Femur (tissue), 1 donor: Measurements from ENCODE around the gene LRRC73.
"Not testable (repeated sequence)": the region's sequence is repeated elsewhere in the genome, so short reads cannot be mapped to it uniquely, and the experiment has no call there.

ENCODE experiments used
- DNase-seq: peaks from one replicate; pipeline ENCODE4 v3.0.0-alpha.2; 2017

The LRRC73 gene

DNA sequence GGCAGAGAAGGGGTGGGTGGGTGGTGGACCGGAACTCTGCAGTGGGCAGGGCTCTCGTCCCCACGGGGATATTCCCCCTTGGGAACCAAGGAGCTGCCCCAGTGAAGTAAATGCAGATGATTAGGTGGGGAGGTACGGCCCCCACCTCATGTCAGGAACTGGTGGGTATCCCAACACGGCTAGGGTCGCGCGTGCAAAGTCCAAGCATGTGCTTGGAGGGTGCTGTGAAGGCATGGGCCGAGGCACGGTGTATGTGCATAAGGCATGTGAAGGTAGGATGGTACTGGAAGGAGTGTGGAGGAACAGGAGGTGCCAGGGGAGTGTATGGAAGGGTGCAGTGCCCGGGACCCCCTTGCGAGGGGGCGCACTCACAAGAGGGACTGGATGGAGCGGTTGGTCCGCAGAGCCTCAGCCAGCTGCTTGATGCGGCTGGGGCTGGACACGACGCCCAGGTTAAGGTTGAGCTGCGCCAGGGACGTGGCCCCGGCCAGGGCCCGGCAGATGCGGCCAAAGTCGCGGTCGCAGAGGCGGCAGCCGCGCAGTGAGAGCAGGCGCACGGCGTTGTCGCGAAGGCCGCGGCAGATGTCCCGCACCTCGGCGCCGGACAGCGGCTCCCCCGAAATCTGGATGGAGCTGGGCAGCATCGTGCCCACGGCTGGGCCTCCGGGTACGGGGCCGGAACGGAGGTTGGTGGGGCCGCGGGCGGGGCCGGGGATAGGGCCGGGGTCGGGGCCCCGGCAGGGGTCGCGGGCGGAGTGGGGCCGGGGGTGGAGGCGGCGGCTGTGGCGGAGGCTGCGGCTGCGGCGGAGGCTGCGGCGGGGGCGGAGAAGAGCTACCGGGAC lies 783 bp downstream of the LRRC73 start:
- no peak for DNase-seq

DNA sequence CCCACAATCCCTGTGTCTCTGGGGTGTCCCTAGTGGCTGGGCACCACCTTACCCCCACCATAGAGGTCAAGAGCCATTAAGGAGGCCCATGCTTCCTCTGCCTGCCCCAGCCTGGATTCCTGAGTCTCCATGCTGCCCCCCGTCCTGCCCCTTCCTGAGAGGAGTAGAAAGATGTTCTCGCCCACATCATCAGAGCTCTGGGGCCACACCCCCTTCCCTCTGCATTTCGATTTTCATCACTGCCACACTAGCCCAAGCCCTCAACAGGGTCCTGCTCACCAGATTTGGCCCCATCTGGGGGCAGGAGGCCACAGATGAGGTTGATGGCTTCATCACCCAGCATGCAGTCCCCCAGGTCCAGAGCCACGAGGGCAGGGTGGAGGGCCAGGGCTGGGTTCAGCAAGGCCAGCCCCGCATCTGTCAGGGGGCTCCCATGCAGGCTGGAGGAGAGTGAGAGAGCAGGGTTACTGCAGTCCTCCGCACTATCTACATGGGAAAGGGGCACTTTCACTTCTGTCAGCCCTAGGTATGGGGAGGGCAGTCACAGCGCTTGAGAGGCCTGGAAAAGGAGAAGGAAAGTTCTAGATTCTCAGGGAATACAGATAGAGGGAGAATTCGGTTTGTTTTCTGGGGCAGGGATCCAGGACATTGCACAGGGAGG lies 1.5 kb downstream of the LRRC73 start:
- DNase-seq: no peak

DNA sequence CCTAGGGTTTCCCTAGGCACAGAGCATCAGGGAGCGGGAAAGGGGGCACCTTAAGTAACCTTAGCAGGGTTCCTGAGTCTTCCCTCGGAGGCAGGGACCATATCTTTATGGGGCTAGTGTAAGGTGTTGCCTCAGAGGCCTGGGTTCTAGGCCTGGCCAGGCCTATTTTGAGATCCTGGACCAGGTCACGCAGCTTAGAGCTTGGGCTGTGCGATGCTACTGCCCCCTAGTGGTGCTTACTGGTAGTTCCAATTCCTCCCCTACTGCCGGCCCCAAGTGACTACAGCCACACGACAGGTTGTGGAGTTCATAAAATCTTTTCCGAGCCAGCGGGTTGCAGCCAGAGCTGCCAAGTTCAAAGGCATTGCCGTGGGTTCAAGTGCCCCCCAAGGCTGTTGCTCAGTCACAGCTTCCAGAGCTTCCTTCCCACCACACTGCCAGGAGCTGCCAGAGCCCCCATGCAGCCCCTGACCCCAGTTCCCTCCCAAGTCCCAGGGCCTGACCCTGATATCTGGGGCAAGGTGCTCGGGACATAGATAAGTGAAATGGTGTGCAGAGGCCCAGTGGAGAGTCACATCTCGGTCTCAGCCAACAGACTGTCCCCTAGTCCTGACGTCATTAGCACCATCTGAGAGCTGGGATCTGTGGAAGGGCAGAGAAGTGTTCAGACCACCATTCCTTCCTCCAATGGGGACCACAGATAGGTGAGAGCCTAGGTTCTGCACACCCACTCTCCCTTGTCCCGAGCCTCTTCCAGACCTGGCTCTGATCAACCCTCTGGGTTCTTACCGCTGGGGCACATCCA lies 3.3 kb downstream of the LRRC73 start:
- DNase-seq: peak; percentile 88

DNA sequence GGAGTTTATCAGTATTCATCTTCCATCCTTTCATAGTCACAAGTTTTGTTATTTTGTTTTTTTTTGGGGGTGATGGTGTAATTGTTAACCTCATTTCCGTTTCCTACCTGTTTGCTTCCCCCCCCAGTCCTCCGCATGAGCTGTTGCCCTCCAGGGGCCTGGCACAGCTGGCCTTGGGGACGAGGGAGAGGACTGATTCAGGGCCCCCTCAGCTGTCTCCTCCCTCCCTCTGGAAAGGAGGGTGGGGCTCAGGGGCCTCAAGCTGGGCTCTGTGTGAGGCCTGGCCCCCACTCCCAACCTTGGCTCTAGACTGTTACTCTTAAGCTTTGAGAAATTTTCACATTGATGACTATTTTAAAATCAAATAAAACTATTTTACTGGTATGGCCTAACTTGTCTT lies 4.0 kb downstream of the LRRC73 start:
- DNase-seq: no peak

DNA sequence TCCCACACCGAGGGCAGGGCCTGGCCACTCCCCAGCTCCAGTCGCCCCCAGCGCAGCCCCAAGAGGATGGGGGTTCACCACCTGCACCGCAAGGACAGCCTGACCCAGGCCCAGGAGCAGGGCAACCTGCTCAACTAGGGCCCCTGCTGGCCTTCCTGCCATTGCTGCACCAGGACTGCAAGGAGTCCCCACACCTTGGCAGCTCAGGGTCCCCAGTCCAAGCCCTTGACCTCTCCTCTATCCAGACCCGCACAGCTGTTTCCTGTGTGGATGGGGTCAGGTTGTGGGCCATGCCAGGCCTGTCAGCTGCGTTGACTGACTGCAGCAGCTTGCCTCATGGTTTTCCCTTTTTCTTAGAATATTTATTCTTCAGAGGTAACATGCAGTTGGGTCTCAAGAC lies 4.4 kb downstream of the LRRC73 start:
- no peak for DNase-seq

DNA sequence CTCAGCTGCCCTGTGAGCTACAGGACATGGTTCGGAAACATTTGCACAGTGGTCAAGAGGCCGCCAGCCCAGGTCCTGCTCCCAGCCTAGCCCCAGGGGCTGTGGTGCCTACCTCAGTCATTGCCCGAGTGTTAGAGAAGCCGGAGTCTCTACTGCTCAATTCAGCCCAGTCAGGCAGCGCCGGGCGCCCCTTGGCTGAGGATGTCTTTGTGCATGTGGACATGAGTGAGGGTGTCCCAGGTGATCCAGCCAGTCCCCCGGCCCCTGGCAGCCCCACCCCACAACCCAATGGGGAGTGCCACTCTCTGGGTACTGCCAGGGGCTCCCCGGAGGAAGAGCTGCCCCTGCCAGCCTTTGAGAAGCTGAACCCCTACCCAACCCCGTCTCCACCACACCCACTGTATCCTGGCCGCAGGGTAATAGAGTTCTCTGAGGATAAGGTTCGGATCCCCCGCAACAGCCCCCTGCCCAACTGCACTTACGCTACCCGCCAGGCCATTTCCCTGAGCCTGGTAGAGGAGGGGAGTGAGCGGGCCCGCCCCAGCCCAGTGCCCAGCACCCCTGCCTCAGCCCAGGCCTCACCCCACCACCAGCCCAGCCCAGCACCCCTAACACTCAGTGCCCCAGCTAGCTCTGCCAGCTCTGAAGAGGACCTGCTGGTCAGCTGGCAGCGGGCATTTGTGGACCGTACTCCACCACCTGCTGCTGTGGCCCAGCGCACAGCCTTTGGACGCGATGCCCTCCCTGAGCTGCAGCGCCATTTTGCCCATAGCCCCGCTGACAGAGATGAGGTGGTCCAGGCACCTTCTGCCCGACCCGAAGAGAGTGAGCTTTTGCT lies 5.2 kb downstream of the LRRC73 start:
- no peak for DNase-seq

DNA sequence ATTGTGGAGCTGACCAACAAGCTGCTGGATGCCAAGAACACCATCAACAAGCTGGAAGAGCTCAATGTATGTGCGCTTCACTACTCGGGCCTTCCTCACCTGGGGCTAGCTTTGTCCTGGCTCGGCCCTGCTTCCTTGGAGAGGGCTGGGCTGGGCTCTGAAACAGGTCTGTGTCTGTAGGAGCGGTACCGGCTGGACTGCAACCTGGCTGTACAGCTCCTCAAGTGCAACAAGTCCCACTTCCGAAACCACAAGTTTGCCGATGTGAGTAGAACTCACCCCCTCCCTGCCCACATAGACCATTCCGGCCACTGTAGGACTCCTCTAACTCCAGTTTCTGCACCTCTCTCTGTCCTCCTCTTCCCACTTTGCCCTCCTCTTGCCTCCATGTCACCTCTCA lies 6.7 kb downstream of the LRRC73 start:
- no peak for DNase-seq

DNA sequence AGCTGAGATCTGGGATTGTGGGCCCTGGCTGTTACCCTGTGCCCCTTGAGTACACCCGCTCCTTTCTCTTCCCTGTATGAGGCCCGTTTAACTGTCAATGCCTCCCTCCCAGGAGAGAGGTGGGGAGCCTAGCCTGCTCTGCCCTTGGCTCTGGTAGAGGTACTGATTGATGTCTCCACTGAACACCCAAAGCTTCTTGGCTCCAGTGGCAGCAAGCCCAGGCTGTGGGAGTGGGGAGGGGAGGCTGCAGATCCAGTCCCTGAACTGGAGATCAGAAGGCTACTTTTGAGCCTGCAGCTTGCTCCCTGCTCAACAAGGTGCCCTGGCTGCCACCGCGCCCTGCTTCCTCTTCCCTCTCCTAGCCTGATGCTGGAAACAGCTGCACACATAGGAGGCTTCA lies 7.5 kb downstream of the LRRC73 start:
- DNase-seq: no peak

DNA sequence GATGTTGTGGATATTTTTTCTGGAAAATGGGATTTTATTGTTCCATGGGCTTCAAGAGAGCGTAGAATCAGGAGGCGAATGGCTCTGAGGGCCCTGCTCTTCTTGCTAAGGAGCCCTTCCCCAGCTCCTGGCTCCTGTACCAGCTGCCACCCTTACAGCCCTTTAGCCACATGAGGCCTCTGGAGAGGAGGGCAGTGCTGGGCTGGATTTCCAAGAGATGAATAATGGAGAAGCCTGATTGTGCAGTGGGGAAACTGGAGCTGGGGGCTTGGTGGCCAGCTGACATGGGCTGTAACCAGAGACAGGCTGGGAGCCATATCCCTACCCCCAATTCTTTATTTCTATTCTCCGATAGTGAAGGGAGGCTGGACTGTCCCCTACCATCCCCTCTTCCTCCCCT lies 9.2 kb downstream of the LRRC73 start:
- DNase-seq: no peak

DNA sequence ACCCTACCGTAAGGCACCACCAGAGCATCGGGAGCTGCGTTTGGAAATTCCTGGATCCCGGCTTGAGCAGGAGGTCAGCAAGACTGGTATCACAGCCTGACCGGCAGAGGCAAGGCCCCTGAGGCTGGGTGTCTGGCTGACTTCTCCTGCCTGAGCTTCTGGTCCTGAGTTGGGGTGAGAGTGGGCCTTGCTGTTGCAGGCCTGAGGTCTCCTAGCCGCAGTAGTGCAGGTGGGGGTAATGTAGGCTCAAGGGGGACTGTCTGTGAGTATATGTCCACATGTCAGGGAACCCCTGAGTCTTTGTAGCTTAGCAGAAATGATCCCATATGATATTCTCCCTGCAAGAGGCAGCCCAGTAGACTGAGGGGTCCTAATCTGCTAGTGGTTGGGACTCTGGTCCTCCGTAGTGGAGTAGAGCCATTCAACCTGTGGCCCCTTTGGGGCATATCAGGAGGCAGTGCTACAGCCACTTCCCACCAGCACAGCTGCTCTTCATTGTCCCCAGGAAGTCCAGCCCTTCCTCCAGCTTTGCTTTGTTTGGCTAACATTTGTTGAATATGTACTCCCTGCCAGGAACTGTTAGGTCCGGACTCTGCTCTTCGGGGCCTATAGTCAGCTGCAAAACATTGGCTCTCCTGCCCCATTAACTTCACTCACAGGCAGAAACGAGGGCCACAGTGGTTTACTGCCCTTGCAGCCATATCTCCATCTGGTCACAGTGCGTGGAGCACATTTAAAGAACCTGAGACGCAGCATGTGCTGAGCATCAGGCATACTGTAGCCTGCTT lies 10.9 kb downstream of the LRRC73 start:
- no peak for DNase-seq

DNA sequence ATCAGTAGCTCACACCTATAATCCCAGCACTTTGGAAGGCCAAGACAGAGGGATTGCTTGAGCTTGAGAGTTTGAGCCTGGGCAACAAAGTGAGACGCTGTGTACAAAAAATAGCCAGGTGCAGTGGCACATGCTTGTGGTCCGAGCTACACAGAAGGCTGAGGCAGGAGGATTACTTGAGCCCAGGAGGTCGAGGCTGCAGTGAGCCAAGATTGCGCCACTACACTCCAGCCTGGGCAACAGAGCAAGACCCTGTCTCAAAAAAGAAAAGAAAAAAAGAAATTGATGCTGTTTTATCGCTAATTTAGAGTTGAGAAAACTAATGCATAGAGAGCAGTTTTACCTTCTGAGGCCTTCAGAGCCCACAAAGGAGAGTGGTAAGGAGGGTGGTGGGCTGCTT lies 11.9 kb downstream of the LRRC73 start:
- not testable (repeated sequence) for DNase-seq

DNA sequence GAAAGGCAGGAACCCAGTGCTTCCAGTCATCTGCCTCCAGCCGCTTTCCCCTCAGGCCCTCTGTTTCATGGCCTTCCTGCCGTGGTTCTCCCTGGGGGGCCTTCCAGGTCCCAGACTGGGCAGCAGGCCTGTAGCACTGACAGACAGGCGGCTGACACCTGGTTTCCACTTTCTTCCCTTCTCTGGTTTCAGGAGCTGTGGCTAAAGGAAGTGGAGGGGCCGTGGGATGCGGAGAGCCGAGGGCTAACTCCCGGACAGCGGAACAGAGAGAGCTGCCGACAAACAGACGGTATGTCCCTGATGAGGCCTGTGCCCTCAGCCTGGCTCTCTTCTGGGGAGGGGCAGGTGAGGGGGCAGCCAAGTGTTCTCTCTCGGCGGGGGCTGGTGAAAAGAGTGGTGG lies 12.5 kb downstream of the LRRC73 start:
- DNase-seq: no peak

DNA sequence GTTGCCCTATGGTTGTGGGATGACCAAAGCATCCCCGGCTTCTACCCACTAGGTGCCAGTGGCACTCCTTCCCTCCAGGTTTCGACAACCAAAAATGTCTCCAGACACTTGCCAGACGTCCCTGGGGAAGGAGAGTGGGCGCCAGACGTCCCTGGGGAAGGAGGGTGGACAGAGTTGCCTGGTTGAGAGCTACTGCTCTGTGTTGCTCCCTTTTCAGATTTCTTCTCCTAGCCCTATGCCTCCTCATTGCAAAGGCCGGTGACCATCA lies 13.1 kb downstream of the LRRC73 start:
- no peak for DNase-seq

DNA sequence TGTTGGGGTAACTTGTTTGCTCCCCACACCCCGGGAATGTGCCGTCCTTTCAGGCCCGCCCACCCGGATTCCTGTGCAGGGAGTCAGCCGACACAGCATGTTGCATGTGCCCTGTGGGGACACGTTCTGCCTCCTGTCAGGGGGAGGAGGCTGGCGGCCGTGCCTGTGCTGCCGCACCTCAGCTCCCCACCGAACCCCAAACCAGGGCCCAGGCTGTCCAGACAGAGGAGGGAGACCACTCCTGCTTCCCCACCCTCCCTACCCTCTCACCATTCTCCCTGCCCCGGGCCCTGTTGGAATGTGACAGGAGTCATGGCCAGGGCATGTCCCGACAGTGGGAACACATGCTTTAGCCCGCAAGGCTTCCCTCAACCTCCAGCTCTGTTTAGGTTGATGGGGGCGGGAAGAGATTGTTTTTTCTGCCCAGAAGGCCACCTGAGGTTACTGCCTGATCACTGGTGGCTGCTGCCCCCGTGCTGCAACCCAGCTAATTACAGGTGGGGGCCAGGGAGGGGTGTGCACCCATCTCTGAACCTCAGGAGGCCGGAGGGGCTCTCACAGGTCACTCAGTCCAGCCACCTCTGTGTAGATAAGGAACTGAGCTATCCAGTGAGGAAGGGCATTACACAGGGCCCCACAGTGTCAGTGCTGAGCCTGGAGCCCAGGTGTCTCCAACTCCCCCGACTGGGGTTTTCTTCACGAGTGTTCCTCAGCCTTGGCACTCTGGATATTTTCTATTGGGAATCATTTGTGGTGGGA lies 13.6 kb downstream of the LRRC73 start:
- no peak for DNase-seq

DNA sequence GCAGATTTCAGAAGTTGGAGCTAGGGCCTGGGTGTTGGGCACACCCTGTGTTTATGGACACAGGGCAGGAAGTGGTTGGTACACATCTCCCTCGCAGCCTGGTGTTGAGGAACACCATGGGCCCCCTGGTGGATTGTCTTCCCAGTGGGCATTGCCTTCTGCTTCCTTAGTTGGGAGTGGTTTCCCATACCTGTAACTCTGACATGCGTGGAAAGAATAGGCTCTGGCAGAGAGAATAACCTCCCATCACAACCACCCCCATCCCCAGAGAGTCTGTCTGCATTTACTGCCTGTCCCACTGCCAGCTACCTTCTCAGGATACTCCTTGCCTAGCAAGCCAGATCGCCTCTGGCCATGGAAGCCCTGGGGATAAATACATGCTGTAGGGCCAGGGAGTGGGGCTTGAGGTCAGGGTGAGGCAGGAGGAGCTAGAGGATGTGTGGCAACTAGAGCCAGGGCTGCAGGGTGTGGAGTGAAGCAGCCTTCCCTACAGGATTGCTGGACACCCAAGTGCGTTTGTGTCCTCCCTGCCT lies 14.7 kb downstream of the LRRC73 start:
- DNase-seq: no peak

DNA sequence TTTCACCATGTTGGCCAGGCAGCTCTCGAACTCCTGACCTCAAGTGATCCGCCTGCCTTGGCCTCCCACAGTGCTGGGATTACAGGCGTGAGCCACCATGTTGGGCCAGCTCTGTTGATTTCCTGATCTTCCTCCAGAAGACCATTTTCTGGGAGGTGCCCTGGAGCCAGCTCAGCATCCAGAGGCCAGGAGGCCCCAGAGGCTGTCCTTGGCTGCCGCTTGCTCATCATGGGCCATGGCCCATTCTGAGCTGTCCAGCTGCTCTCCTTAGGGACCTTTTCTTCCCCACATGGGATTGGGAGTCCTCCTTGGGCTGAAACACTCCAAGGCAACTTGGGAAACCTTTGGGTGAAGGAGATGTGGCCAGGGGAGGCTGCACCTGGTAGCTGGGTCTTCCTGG lies 15.4 kb downstream of the LRRC73 start:
- no peak for DNase-seq

DNA sequence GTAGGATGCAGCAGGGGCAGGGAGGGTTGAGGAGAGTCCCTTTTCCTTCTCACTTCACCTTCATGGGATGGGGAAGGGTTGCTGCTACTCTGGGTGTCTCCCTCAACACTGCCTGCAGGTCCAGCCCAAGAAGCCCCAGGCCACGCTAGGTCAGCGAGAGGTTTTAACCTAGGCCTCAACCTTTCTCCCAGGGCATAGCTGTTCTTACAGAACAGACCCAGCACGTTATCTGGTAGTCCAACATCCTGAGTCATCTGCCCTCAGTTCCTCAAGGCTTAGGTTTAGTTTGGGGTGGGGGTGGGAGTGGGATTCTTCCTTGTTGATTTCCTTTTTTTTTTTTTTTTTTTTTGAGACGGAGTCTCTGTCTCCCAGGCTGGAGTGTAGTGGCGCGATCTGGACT lies 15.8 kb downstream of the LRRC73 start:
- no peak for DNase-seq

DNA sequence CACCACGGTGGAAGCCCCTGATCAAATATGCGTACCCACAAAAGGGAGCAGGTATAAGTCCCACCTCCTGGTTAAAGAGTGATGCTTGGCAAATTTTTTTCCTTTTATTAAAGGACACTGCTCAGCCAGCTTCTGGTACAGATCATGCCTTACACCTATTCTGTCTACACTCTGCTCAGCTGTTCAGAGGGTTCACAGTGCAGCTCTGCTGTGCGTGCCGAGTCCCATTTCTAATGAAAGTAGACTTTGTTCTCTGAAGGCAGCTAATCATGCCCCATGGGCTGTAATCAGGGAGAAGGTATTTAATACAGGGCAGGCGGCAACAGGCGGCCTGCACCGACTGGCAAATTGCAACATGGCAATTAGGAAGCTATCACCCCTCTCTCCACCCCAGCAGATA lies 16.3 kb downstream of the LRRC73 start:
- DNase-seq: no peak

DNA sequence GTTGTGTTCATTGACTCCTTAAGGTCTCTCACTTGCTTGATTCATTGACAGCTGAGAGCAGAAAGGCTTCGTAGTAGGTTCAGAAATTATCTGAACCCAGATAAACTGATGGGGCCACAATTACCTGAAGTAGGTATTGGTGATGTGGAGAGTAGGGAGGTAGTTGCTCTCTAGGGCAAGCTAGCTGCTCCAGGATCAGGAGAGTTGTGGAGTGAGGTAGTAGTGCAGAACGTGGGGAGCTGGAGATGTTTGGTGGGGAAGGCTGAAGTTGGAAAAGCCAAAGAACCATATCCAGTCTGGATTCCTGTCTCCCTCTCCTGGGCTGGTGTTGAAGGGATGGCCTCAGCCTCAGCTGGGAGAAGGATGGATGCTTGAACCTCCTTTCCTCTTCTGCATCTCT lies 16.9 kb downstream of the LRRC73 start:
- DNase-seq: no peak

DNA sequence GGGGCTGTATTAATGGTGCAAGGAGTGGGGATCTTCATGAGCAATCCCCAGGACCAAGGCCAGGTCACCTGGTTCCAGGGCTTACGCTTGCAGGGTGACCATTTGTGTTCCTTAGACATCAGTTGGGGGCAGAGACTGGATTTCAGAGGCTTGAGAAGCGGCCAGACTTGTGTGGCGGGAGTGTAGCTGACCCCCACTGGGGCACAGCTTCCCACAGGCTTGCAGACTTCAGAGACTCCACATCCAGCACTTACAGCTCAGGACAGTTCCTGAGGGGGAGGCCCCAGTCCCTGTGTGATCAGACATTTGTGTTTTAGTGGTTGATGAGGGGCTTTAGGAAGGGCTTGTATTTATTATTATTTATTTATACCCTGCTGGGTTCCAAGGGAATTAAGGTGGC lies 17.5 kb downstream of the LRRC73 start:
- DNase-seq: no peak
